Epithelial cell of proximal tubule (primary cell): ENCODE measurements around the gene SEMA5A. TPM values are rescaled to one million over a fixed set of nuclear protein-coding genes. Genes with fewer than 3 reads are reported as not detected.

Source experiments
- DNase-seq: peaks from one replicate; pipeline ENCODE4 v3.0.0-alpha.2; 2011; ENCODE audit warnings: low read depth
- H3K4me3 ChIP-seq: 2 replicates; pipeline ENCODE4 v1.5.1; 2011; ENCODE audit warnings: low read depth, mild to moderate bottlenecking, low read length
- CTCF ChIP-seq: conservative IDR thresholded peaks from 2 replicates; pipeline ENCODE4 v1.5.1; 2012; ENCODE audit warnings: low read depth, mild to moderate bottlenecking, low read length
- total RNA-seq: library from RNA; depleted of rRNA; stranded (reverse); fragments of >200 nt; gene quantifications from 2 replicates; pipeline ENCODE4 v1.2.3, GENCODE V29; 2015

The SEMA5A gene
- total RNA-seq, 1 donor from 2014 or later = 4.0 TPM

- DNase-seq = no peak
- no peak overlapping the region for H3K4me3 ChIP-seq
- TF ChIP-seq CTCF = no peak
Observed at GRCh38 chr5:9233712-9234111, 312.2 kb downstream of the SEMA5A start.

DNA sequence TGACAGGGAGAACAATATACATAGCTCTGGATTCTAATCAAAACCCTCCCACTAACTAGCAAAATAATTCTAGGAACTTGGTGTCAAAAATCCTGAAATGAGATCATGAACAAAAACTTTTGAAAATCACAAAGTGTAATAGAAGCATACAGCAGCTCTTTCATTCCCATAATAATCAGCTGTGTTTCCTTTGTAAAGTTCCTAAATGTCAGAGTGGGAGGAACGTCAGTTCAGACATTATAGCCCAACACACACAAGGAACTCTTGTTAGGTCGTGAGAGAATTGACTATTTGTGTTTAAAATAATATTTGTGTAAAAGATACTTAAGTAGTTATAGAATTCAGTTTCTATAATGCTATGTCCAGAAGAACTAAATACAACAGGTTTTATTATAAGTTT lies 312.8 kb downstream of the SEMA5A start:
- no peak overlapping the region for H3K4me3 ChIP-seq
- no peak for TF ChIP-seq CTCF
- no peak for DNase-seq

DNA sequence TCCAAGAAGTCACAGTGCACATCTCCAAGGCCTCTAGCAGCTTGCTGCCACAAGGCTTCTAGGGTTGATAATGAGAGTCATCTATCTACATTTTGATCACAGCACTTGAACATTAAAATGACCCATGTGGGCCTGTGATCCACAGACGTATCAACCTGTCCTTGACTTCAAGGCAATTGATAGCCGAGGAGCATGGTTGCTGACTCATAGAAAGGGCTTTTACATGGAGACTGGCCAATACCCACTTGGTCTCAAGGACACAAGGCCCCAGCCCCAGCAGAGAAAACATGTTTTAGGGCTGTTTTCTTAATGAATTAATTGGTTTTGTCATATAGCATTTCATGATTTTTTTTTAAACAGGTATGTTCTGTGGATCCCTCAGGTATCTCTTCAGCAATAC lies 314.0 kb downstream of the SEMA5A start:
- DNase-seq = no peak
- H3K4me3 ChIP-seq = no peak overlapping the region
- no peak for TF ChIP-seq CTCF

- no peak for DNase-seq
- no peak for TF ChIP-seq CTCF
- H3K4me3 ChIP-seq = no peak overlapping the region
Observed at GRCh38 chr5:9230355-9230754, 315.5 kb downstream of the SEMA5A start.

GRCh38 chr5:9226016-9226536 lies 319.8 kb downstream of the SEMA5A start:
- no peak for DNase-seq
- TF ChIP-seq CTCF = no peak
- H3K4me3 ChIP-seq = no peak overlapping the region

DNA sequence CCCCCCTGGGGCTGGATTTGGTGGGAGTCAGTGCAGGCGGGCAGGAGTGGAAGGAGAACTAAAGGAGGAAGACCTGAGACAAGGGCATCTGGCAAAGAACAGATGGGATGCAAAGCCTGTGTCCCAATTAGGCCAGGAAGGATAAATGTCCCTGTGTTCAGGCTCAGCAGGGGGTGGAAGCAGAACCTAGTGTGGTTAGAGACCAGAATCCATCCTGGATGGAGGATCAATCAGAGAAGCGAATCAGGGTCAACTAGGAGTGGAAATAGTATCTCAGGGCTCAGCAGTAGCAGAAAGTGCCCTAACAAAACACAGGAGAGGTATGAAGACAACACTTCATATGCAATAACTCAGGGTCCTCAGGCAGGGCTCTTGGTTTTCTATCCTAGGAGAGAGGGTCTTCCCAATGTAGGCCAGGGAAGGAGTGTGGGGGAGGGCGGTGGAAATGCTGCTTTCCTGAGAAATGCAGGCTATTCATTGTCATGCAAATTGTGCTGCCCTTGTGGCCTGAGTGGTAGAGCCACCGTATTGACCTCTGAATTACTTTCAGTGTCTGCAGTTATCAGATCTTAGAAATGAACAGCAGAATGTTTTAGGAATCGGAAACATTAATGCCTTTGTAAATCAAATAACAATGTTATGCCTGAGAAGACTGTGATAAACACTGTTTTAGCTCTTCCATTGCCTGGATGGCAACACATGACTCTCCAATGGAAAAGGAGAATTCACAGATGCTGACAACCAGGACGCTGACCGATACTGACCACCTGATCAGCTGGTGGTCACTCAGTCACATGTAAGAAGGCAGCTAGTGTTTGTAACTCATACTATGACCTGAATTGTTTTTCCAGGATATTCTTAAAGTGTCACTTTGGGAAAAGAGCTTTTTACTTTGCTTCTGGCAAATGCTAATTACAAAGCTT lies 323.6 kb downstream of the SEMA5A start:
- no peak for TF ChIP-seq CTCF
- DNase-seq = no peak
- no peak overlapping the region for H3K4me3 ChIP-seq
